ENCODE results near the gene ELAVL1.

Gene ELAVL1

GRCh38 chr19:7965921-7966665 is 39.3 kb downstream of the ELAVL1 start:
- H3K4me3 ChIP-seq (ENCODE audit: low read depth, low read length) = no peak overlapping the region
- no peaks in the 10 kb centered on the region for H3K27me3 ChIP-seq (ENCODE audit: control insufficient read depth, insufficient read depth, low read length)
- no peak overlapping the region for H3K4me2 ChIP-seq (ENCODE audit: low read length)
- H3K9me3 ChIP-seq (ENCODE audit: control insufficient read depth, low read length) = no peaks in the 10 kb centered on the region
- no peak overlapping the region for H3K9ac ChIP-seq
- H3K4me1 ChIP-seq = no peaks in the 10 kb centered on the region
- no peak for TF ChIP-seq CTCF (IDR thresholded peaks at IDR 0.05)
- H3K36me3 ChIP-seq (ENCODE audit: control insufficient read depth, insufficient read depth, low read length) = no peaks in the 10 kb centered on the region
- H2AFZ ChIP-seq = no peak overlapping the region
- peaks cover 4% of the 10 kb centered on the region for H3K79me2 ChIP-seq
- H3K27ac ChIP-seq = no peak overlapping the region

GRCh38 chr19:7965259-7965841 is 40.1 kb downstream of the ELAVL1 start:
- no peak overlapping the region for H3K4me3 ChIP-seq (ENCODE audit: low read depth, low read length)
- H3K4me2 ChIP-seq (ENCODE audit: low read length) = no peak overlapping the region
- no peak overlapping the region for H3K9ac ChIP-seq
- peaks cover 4% of the 10 kb centered on the region for H3K79me2 ChIP-seq
- no peak overlapping the region for H3K27ac ChIP-seq
- H2AFZ ChIP-seq = no peak overlapping the region
- no peak for TF ChIP-seq CTCF (IDR thresholded peaks at IDR 0.05)
- H3K9me3 ChIP-seq (ENCODE audit: control insufficient read depth, low read length) = no peaks in the 10 kb centered on the region
- no peaks in the 10 kb centered on the region for H3K27me3 ChIP-seq (ENCODE audit: control insufficient read depth, insufficient read depth, low read length)
- H3K36me3 ChIP-seq (ENCODE audit: control insufficient read depth, insufficient read depth, low read length) = no peaks in the 10 kb centered on the region
- H3K4me1 ChIP-seq = no peaks in the 10 kb centered on the region

GRCh38 chr19:7963566-7963965 is 41.9 kb downstream of the ELAVL1 start:
- Histone ChIP-seq H3K9me3 (ENCODE audit: control insufficient read depth, low read length) (no peaks in the 10 kb centered on the region), H2AFZ (no peak overlapping the region), H3K27ac (no peak overlapping the region), H3K36me3 (ENCODE audit: control insufficient read depth, insufficient read depth, low read length) (no peaks in the 10 kb centered on the region), H3K4me2 (ENCODE audit: low read length) (no peak overlapping the region), H3K4me1 (no peaks in the 10 kb centered on the region), H3K27me3 (ENCODE audit: control insufficient read depth, insufficient read depth, low read length) (no peaks in the 10 kb centered on the region), H3K4me3 (ENCODE audit: low read depth, low read length) (no peak overlapping the region), H3K9ac (no peak overlapping the region), H3K79me2 (no peaks in the 10 kb centered on the region)
- TF ChIP-seq CTCF (IDR thresholded peaks at IDR 0.05) = no peak

- no peak overlapping the region for H3K4me2 ChIP-seq (ENCODE audit: low read length)
- no peaks in the 10 kb centered on the region for H3K36me3 ChIP-seq (ENCODE audit: control insufficient read depth, insufficient read depth, low read length)
- H3K27ac ChIP-seq = no peak overlapping the region
- no peak for TF ChIP-seq CTCF (IDR thresholded peaks at IDR 0.05)
- H3K79me2 ChIP-seq = no peaks in the 10 kb centered on the region
- H3K27me3 ChIP-seq (ENCODE audit: control insufficient read depth, insufficient read depth, low read length) = no peaks in the 10 kb centered on the region
- H2AFZ ChIP-seq = no peak overlapping the region
- H3K9me3 ChIP-seq (ENCODE audit: control insufficient read depth, low read length) = no peaks in the 10 kb centered on the region
- no peaks in the 10 kb centered on the region for H3K4me1 ChIP-seq
- H3K4me3 ChIP-seq (ENCODE audit: low read depth, low read length) = no peak overlapping the region
- no peak overlapping the region for H3K9ac ChIP-seq
Observed at GRCh38 chr19:7962644-7963268, 42.7 kb downstream of the ELAVL1 start.

All from parathyroid adenoma (tissue), 2 donors.